SK-N-SH (cell line): Measurements from ENCODE around the gene ITFG1.
"Not testable (repeated sequence)": the region's sequence is repeated elsewhere in the genome, so short reads cannot be mapped to it uniquely, and the experiment has no call there.

ENCODE experiments used
- GABPA ChIP-seq: IDR thresholded peaks from 2 replicates; pipeline ENCODE4 v1.4.0; 2012; ENCODE audit warnings: low read depth, mild to moderate bottlenecking
- RAD21 ChIP-seq: IDR thresholded peaks from 2 replicates; pipeline ENCODE4 v1.6.1; 2012; ENCODE audit warnings: mild to moderate bottlenecking, low read length
- RCOR1 ChIP-seq: fragments of 150-350 bp; IDR thresholded peaks from 2 replicates; pipeline ENCODE4 v1.6.1; 2017; ENCODE audit warnings: antibody characterized with exemption, low read length
- SIN3A ChIP-seq: IDR thresholded peaks from 2 replicates; pipeline ENCODE4 v1.6.1; 2012; ENCODE audit warnings: low read depth, mild to moderate bottlenecking, low read length, moderate library complexity, borderline replicate concordance
- TF ChIP-seq, protein P1 (sequence below): IDR thresholded peaks from 2 replicates; pipeline ENCODE4 v1.4.0; 2012; ENCODE audit warnings: low read depth
- TF ChIP-seq, protein P2 (sequence below): fragments of 200-600 bp; sonication (generic); IDR thresholded peaks from 2 replicates; pipeline ENCODE4 v1.6.1; 2017; ENCODE audit warnings: antibody characterized with exemption, mild to moderate bottlenecking, moderate library complexity

DNA sequence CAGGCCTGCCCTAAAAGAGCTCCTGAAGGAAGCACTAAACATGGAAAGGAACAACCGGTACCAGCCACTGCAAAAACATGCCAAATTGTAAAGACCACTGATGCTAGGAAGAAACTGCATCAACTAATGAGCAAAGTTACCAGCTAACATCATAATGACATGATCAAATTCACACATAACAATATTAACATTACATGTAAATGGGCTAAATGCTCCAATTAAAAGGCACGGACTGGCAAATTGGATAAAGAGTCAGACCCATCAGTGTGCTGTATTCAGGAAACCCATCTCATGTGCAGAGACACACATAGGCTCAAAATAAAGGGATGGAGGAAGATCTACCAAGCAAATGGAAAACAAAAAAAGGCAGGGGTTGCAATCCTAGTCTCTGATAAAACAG, 111.8 kb downstream of the ITFG1 start:
- TF ChIP-seq, protein P1, sequence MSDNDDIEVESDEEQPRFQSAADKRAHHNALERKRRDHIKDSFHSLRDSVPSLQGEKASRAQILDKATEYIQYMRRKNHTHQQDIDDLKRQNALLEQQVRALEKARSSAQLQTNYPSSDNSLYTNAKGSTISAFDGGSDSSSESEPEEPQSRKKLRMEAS = not testable (repeated sequence)
- not testable (repeated sequence) for TF ChIP-seq RCOR1, RAD21, GABPA, SIN3A
- TF ChIP-seq, protein P2, sequence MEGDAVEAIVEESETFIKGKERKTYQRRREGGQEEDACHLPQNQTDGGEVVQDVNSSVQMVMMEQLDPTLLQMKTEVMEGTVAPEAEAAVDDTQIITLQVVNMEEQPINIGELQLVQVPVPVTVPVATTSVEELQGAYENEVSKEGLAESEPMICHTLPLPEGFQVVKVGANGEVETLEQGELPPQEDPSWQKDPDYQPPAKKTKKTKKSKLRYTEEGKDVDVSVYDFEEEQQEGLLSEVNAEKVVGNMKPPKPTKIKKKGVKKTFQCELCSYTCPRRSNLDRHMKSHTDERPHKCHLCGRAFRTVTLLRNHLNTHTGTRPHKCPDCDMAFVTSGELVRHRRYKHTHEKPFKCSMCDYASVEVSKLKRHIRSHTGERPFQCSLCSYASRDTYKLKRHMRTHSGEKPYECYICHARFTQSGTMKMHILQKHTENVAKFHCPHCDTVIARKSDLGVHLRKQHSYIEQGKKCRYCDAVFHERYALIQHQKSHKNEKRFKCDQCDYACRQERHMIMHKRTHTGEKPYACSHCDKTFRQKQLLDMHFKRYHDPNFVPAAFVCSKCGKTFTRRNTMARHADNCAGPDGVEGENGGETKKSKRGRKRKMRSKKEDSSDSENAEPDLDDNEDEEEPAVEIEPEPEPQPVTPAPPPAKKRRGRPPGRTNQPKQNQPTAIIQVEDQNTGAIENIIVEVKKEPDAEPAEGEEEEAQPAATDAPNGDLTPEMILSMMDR = not testable (repeated sequence)
